GM15510 (cell line): ENCODE measurements around the gene IFFO2.

Source experiments
- POLR2A ChIP-seq: IDR thresholded peaks from 3 replicates; pipeline ENCODE4 v1.6.1; 2011; ENCODE audit warnings: borderline replicate concordance; ENCODE audit not compliant: insufficient read length; ENCODE audit errors: extremely low read depth

IFFO2 gene

DNA sequence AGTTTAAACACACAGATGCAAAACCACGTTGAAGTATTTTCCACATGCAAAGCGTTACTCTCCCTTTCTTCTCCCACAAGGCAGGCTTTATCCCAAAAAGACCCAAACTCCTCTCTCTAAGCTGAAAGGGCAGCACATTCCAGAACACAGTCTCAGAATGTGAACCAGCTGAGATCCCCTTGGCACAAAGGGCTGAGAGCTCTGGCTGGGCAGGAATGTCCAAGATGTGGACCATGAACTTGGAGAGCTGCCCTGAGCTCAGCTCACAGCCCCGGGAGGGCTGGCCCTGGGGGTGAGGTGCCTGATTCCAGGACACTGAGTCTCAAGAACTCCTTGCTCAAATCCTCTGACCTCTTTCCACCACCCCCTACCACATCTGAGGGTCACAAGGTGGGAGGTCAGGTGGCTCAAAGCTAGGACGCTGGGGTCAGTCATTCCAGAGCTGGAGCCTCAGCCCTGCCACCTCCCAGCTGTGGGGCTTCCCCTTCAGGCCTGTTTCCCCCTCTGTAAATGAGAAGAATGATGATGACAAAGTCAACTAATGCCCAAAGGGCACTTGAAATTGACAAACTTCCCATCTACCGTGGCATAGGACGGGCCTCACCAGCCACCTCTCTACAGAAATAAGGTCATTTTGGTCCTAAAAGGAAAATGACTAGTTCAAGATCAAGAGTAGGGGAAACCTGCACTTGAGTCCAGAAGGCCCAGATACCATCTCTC is 65.6 kb downstream of the IFFO2 start:
- TF ChIP-seq POLR2A: no peak

DNA sequence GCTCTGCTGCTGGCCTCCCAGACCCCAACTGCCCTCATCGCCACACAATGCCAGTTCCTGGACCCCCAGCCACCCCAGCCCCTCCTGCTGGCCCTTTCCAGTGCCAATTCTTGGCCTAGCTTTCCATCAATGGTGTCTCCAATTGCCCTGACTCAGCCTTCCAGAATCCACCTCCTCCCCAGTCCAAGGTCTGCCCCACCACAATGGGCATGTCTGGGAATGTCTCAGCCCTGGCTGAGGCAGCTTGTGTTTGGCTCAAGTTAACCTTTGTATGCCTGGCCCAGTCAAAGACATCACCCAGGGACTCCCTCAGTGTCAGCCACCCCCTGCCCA is 70.5 kb downstream of the IFFO2 start:
- TF ChIP-seq POLR2A: no peak

DNA sequence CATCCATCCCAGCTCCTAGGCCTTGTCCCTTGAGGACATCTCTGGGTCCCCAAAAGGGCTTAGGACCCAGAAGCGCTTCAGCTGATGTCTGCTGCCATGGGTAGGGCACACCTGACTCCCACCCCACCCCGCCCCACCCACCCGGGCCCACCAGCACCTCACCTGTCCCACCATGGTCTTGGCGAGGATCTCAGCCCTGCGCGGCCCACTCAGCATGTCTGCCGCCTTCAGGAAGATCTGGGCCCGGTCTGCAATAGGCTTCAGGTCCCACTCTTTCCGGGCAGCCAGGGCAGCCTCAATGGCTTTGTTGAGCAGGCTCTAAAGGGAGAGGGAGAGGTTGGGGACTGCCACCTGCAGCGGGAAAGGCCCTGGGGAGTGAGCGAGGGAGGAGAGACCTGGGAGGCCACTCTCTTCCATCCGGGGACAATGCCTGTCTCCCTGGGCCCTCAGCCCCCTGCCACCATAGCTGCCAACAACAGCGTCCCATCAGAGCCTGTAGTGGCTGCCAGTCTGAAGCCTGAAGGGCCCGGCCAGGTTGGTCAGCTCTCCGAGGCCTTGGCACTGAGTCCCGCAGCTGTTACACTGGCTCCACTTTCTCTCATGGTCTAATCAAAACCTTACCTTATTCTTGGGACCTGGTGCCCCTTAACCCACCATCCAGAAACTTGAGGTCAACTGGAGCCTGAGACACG is 71.0 kb downstream of the IFFO2 start:
- no peak for TF ChIP-seq POLR2A

DNA sequence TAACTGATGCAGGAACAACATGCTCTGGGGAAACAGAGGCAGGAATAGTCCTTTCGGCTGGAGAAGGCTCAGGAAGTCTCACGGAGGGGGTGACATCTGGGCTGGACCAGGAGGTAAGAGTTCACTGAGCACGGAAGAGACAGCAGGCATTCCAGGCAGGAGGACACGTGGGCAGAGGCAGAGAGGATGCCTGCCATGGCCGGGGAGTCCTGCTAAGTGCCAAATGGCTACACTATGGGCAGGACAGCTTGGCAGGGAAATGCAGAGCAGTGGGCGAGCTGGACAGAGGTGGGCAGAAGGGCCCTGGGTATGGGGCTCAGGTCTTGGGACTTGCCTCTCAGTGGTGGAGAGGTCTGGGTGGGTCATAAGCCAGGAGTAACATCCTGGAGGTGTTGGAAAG is 71.7 kb downstream of the IFFO2 start:
- no peak for TF ChIP-seq POLR2A

DNA sequence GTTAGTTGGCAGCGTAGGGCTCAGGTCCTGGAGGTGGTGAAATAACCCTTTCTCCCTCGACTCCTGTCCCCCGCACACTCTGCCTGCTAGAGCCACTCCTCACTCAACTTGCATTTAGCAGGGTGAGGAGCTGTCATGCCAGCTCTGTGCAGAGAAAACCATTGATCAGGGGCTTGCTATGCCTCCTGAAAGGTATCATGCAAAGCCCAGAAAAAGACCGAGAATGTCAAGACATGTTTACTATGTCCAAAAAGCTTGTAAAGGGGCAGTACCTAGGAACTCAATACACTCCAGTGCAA is 72.1 kb downstream of the IFFO2 start:
- TF ChIP-seq POLR2A: no peak

DNA sequence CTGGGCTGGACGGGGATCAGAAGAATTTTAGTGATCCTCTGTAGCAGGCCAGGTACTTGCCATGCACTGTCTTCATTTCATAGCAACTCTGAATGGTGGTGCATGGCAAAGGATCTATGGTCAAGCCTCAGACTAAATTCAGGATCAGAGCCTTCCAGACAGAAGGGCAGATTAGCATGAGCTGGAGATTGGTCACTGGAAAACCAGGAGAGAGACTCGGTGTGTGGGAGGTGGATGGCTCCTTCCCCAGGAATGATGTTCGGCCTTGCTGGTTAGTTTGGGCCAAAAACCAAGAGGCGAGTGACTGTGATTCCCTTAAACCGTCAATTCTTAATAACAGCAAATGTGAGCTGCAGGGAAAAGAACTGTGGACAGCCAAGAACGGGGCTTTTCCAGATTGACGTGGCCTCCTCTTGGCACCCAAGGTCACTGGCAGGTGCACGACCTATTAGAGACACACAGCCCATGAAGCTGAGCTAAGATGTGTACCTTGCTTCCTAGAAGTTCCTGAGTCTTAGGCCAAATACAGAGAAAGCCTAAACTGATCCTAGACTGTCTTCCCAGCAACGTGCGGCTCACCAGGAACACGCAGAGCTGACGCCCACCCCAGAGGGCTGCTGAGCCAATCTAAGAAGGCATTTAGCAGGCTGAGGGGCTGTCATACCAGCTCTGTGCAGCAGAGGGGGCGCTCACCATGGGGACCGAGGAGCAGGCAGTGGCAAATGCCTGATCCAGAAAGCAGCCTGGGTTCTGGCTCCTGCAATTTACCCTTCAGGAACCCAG is 72.6 kb downstream of the IFFO2 start:
- TF ChIP-seq POLR2A: no peak

DNA sequence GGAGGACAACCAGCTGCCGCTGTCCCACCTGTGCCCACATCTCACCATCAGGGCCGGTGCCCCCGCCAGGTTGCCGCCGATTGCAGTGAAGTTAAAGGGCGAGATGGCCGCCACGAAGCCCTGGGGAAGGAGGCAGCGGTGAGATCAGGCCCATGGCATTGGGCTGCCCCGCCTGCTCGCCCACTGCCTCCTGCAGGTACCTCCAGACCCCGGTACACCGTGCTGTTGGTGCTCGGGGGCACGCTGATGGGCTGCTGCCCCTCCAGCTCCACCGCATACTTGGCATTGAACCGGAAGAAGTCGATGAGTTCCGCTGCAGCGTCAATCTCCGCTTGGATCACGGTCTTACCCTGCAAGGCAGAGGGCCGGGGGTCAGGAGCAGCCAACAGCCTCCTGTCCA is 73.4 kb downstream of the IFFO2 start:
- no peak for TF ChIP-seq POLR2A

DNA sequence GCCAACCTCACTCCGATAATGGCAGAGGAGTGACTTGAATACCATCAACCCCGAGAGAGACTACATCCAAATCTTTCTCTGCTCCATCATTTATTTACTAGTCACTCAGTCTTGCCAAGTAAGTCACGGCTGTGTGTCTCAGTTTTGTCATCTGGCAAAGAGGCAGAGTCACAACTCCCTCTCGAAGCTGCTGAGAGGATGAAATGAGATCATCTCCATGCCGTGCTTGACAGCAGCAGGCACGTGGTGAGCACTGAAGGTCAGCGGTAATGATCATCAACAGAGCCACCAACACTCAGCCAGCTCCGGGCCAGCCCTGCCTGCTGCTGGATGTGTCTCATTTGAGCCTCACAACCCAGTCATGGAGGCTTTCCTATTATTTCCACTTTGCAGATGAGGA is 74.0 kb downstream of the IFFO2 start:
- no peak for TF ChIP-seq POLR2A

DNA sequence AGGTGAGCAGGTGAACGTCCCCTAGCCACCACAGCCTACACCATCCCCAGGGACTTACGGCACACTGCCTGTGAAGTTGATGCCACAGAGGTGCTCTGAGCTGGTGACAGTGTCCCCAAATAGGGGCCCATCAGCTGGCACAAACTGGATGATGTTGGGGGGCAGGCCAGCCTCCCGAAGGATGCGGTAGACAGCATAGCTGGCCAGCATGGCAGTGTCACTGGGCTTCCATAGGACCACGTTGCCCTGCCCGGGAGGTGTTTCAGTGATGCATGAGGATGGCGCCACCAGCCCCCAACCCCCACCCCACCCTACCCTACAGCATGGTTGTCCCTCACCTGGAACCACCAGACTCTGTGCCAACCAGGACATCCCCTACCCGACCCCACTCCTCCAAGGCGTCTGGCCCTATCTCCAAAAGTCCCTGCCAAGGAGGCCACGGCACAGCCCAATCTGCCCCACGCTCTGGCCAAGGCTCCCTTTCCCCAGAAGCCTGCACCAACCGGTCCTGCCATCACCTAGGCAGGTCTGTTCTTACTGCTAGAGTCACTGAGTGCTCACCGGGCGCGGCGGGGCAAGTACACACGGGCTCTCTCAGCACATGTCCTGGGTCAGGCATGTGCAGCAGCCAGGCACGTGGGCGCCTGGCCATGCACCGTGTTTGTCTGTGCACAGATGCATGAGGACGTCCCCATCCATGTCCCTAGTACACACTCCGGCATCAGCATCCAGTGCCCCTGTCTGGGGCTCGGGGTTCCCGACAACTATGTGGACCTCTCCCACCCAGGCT is 74.6 kb downstream of the IFFO2 start:
- no peak for TF ChIP-seq POLR2A

DNA sequence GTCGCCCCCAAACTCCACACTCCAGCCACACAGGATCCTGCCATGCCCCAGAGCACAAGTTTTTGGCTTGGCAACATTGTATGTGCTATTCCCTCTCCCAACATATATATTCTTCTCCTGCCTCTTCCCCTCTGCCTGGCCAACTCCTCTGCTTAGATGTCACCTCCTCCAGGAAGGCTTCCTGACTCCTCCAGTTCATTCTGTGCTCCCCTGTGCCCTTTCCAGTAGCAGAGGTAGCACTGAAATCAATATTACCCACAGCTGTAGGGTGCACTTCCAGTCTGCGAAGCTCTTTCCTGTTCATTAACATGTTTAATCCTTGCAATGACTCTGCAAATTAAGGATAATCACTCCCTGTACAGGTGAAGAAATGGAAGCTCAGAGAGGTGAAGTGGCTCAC is 75.3 kb downstream of the IFFO2 start:
- no peak for TF ChIP-seq POLR2A

DNA sequence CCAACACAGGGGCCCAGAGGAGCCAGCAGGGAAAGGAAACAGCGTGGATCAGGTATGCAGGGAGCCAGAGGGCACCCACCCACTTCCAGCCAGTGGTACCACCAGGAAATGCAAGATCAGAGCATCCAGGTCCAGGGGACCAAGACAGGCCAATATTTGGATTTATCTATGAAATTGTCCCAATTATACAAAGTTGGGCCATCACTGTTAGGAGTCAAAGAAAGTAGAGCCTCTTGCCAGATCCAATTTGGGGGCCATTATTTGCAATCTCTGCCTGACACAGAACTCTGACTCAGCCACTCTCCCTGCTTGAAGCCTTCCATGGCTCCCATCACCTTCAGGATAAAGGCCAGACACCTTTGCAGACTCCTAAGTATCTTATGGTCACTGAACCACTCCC is 75.9 kb downstream of the IFFO2 start:
- no peak for TF ChIP-seq POLR2A

DNA sequence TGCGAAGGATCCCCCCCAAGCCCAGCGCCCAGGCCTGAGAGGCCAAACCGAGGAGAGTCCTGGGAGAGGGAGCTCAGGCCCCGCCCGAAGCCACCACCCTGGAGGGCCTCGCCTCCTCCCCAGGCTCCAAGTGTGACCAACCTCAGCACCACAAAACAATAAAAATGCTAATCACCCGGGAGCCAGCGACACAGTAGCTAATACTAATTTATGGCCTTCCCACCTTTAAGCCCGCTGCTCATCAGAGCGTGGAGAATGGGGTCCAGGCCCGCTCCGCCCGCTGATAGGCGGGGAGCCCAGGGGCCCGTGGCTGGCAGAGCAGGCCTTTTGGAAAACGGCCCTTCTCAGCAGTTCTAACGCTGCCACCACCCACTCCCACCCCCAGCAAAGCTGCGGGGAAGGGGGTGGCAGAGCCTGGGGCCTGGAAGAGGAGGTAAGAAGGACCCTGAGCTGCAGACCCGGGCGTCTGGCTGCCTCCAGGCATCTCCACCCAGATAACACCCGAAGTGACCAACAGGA is 76.6 kb downstream of the IFFO2 start:
- TF ChIP-seq POLR2A: no peak

DNA sequence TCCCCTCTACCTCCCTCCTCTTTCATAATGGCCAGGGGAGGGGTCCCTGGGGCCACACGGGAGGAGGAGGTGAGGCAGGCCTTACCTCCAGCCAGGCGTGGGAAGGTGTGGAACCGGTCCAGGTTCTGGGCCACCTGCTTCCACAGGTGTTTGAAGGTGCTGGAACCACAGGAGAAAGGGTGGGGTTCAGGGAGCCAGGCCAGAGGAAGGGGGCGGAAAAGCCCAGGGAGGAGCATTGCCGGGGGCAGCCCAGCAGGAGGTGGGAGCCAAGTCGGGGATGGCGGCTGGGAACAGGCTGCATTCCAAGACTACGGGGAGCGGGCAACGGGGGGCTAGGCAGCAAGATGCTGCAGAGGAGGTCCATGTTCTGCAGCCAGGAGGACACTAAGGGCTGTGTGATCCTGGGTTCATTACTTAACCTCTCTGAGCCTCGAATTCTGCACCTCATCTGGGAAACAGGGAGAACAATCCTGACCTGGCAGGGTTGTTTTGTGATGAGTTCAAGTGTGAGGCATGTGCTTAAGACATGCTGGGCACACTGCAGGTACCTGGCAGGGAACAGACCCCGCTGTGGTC is 77.2 kb downstream of the IFFO2 start:
- TF ChIP-seq POLR2A: no peak

DNA sequence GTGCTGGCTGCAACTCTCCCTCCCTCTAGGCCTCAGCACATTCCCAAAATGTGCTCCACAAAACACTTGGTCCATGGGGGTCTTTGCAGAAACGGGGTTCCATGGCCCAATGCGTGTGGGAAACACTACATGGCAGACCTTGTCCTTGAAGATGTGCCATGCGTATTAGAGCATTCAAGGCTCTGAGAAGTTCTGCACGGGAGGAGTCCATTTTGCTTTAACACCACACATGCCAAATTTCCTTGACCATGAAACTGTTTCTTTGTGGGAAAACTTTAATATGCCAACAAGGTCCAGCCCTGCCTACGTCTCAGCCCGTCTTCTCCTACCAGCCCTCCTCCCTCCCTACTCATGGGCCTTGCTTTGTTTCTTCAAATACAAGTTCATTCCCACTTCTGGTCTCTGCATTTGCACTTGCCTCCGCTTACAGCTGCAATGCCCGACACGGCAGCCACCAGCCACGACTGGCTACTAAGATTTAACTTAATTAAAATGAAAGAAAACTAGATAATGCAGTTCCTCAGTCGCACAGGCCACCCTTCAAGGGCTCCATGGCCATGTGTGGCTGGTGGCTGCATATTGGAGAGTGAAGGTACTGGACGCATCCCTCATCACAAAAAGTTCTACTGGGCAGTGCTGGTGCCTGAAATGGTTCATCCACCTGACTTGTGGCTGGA is 77.8 kb downstream of the IFFO2 start:
- TF ChIP-seq POLR2A: no peak
